ENCODE measurements around the gene EPYC. TPM values are rescaled to one million over a fixed set of nuclear protein-coding genes. Genes with fewer than 3 reads are reported as not detected.

EPYC gene
- total and polyA plus RNA-seq, 2 experiments from 2014 or later = 0.27 to 0.40 TPM

DNA sequence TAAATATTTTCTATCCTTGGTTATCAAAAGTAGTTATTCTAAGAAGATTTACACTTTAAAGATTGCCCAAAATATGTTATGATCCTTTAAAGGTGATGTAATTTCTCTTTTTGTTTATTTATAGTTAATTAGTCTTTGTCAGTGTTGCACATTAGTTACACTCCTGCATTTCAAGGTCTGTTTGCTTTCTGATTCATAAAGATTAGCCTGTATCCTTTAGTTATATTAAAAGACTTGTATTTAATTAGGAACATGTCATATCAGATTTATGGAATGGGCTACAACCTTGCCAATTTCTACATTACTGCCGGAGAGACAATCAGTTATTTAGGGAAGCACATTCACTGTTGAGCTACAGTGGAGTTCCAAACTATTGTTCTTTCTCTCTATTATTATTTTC is 3.5 kb downstream of the EPYC start:
- no peaks in the 10 kb centered on the region for H3K79me2 ChIP-seq
- TF ChIP-seq CTCF (IDR thresholded peaks at IDR 0.05; ENCODE audit: poor library complexity) (no peak), EZH2 (IDR thresholded peaks at IDR 0.05; ENCODE audit: borderline replicate concordance) (no peak), EZH2phosphoT487 (IDR thresholded peaks at IDR 0.05; ENCODE audit: low read depth, severe bottlenecking, unreplicated experiment) (no peak)
- no peaks in the 10 kb centered on the region for H3K4me1 ChIP-seq (ENCODE audit: insufficient read depth)
- H4K20me1 ChIP-seq (ENCODE audit: insufficient read depth, poor library complexity, severe bottlenecking) = no peaks in the 10 kb centered on the region
- DNase-seq (ENCODE audit: low spot score) = no peak
- no peak overlapping the region for H3K4me2 ChIP-seq
- WGBS (ENCODE audit: low lambda C conversion rate, missing lambda C conversion rate) = 81% methylated on average over 1 of the region's 1 CpG
- no peak overlapping the region for H2AFZ ChIP-seq
- H3K36me3 ChIP-seq (replicated peaks; ENCODE audit: insufficient read depth, low read depth) = no peaks in the 10 kb centered on the region
- H3K27ac ChIP-seq = no peak overlapping the region
- H3K9me2 ChIP-seq (replicated peaks; ENCODE audit: insufficient read depth) = no peaks in the 10 kb centered on the region
- H3K27me3 ChIP-seq = no peaks in the 10 kb centered on the region
- H3K4me3 ChIP-seq = no peak overlapping the region
- no peaks in the 10 kb centered on the region for H3K9me3 ChIP-seq (ENCODE audit: low read depth)

GRCh38 chr12:90999966-91000365 is 4.8 kb downstream of the EPYC start:
- DNase-seq (ENCODE audit: low spot score) = no peak
- TF ChIP-seq CTCF (IDR thresholded peaks at IDR 0.05; ENCODE audit: poor library complexity) (no peak), EZH2 (IDR thresholded peaks at IDR 0.05; ENCODE audit: borderline replicate concordance) (no peak), EZH2phosphoT487 (IDR thresholded peaks at IDR 0.05; ENCODE audit: low read depth, severe bottlenecking, unreplicated experiment) (no peak)
- no peaks in the 10 kb centered on the region for H3K36me3 ChIP-seq (replicated peaks; ENCODE audit: insufficient read depth, low read depth)
- H4K20me1 ChIP-seq (ENCODE audit: insufficient read depth, poor library complexity, severe bottlenecking) = no peaks in the 10 kb centered on the region
- no peak overlapping the region for H3K27ac ChIP-seq
- no peak overlapping the region for H3K4me2 ChIP-seq
- H3K9me3 ChIP-seq (ENCODE audit: low read depth) = no peaks in the 10 kb centered on the region
- no peaks in the 10 kb centered on the region for H3K79me2 ChIP-seq
- no peaks in the 10 kb centered on the region for H3K9me2 ChIP-seq (replicated peaks; ENCODE audit: insufficient read depth)
- no peak overlapping the region for H2AFZ ChIP-seq
- H3K27me3 ChIP-seq = no peaks in the 10 kb centered on the region
- 75% methylated on average over 2 of the region's 2 CpGs for WGBS (ENCODE audit: low lambda C conversion rate, missing lambda C conversion rate)
- no peaks in the 10 kb centered on the region for H3K4me1 ChIP-seq (ENCODE audit: insufficient read depth)
- H3K4me3 ChIP-seq = no peak overlapping the region

DNA sequence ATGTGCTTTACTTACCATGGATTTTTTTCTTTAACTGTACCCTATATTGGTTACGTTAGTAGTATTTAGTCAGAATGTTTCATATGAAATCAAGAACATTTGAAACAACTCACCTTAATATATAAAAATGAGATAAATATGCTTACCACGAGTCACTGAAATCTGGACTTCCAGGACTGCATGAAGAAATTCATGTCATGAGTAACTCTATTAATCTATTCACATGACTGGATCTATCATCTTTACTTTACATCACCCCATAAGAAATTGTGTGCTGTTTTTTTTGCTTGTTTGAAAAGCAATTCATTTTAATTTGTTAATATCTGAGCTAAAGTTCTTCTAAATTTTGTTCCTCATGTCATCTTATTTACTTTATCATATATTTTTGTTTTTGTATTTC is 5.2 kb downstream of the EPYC start:
- WGBS (ENCODE audit: low lambda C conversion rate, missing lambda C conversion rate) = 94% methylated on average over 2 of the region's 2 CpGs
- no peak for DNase-seq (ENCODE audit: low spot score)
- no peaks in the 10 kb centered on the region for H3K9me3 ChIP-seq (ENCODE audit: low read depth)
- H2AFZ ChIP-seq = no peak overlapping the region
- H3K79me2 ChIP-seq = no peaks in the 10 kb centered on the region
- H3K4me1 ChIP-seq (ENCODE audit: insufficient read depth) = no peaks in the 10 kb centered on the region
- H3K4me3 ChIP-seq = no peak overlapping the region
- H3K27me3 ChIP-seq = no peaks in the 10 kb centered on the region
- no peak overlapping the region for H3K4me2 ChIP-seq
- H4K20me1 ChIP-seq (ENCODE audit: insufficient read depth, poor library complexity, severe bottlenecking) = no peaks in the 10 kb centered on the region
- no peaks in the 10 kb centered on the region for H3K36me3 ChIP-seq (replicated peaks; ENCODE audit: insufficient read depth, low read depth)
- H3K27ac ChIP-seq = no peak overlapping the region
- TF ChIP-seq CTCF (IDR thresholded peaks at IDR 0.05; ENCODE audit: poor library complexity) (no peak), EZH2 (IDR thresholded peaks at IDR 0.05; ENCODE audit: borderline replicate concordance) (no peak), EZH2phosphoT487 (IDR thresholded peaks at IDR 0.05; ENCODE audit: low read depth, severe bottlenecking, unreplicated experiment) (no peak)
- no peaks in the 10 kb centered on the region for H3K9me2 ChIP-seq (replicated peaks; ENCODE audit: insufficient read depth)

GRCh38 chr12:90995010-90995409 is 9.8 kb downstream of the EPYC start:
- H4K20me1 ChIP-seq (ENCODE audit: insufficient read depth, poor library complexity, severe bottlenecking) = no peaks in the 10 kb centered on the region
- no peak overlapping the region for H3K4me3 ChIP-seq
- H2AFZ ChIP-seq = peak overlapping the region; percentile 10
- no peak overlapping the region for H3K27ac ChIP-seq
- no peaks in the 10 kb centered on the region for H3K4me1 ChIP-seq (ENCODE audit: insufficient read depth)
- no peaks in the 10 kb centered on the region for H3K79me2 ChIP-seq
- no peaks in the 10 kb centered on the region for H3K9me3 ChIP-seq (ENCODE audit: low read depth)
- no peak for TF ChIP-seq CTCF (IDR thresholded peaks at IDR 0.05; ENCODE audit: poor library complexity)
- no peak for TF ChIP-seq EZH2phosphoT487 (IDR thresholded peaks at IDR 0.05; ENCODE audit: low read depth, severe bottlenecking, unreplicated experiment)
- TF ChIP-seq EZH2 (IDR thresholded peaks at IDR 0.05; ENCODE audit: borderline replicate concordance) = no peak
- DNase-seq (ENCODE audit: low spot score) = no peak
- 43% methylated on average over 2 of the region's 2 CpGs for WGBS (ENCODE audit: low lambda C conversion rate, missing lambda C conversion rate)
- H3K9me2 ChIP-seq (replicated peaks; ENCODE audit: insufficient read depth) = no peaks in the 10 kb centered on the region
- no peaks in the 10 kb centered on the region for H3K27me3 ChIP-seq
- H3K4me2 ChIP-seq = peak overlapping the region; percentile 29
- H3K36me3 ChIP-seq (replicated peaks; ENCODE audit: insufficient read depth, low read depth) = no peaks in the 10 kb centered on the region
